ENCODE measurements around the gene MACROD2. TPM values are rescaled to one million over a fixed set of nuclear protein-coding genes. Genes with fewer than 3 reads are reported as not detected.

Gene MACROD2
- total RNA-seq, 3 donors from 2014 or later, result 3.2 to 7.6 (median 6.4) TPM

- DNase-seq (no peak), ATAC-seq (no peak)
- TF ChIP-seq CTCF (IDR thresholded peaks at IDR 0.05), result no peak
- Histone ChIP-seq H3K9me3 (no peaks in the 10 kb centered on the region), H3K4me1 (ENCODE audit: low read depth) (no peaks in the 10 kb centered on the region), H3K36me3 (ENCODE audit: low read depth) (no peaks in the 10 kb centered on the region), H3K4me3 (no peak overlapping the region)
- intact Hi-C loops (cut with DNase I, micrococcal nuclease), result no loop called here
Measured at GRCh38 chr20:14947946-14948345, 952.6 kb downstream of the MACROD2 start.

GRCh38 chr20:14948416-14948815 is 953.1 kb downstream of the MACROD2 start:
- H3K36me3 ChIP-seq (ENCODE audit: low read depth), result no peaks in the 10 kb centered on the region
- DNase-seq (no peak), ATAC-seq (peak; percentile 50)
- no peak for TF ChIP-seq CTCF (IDR thresholded peaks at IDR 0.05)
- H3K4me1 ChIP-seq (ENCODE audit: low read depth), result no peaks in the 10 kb centered on the region
- H3K9me3 ChIP-seq, result no peaks in the 10 kb centered on the region
- H3K4me3 ChIP-seq, result no peak overlapping the region
- intact Hi-C loops (cut with DNase I, micrococcal nuclease), result no loop called here

- intact Hi-C loops (cut with DNase I, micrococcal nuclease), result no loop called here
- no peak for DNase-seq
- Histone ChIP-seq H3K4me3 (no peak overlapping the region), H3K4me1 (ENCODE audit: low read depth) (no peaks in the 10 kb centered on the region), H3K36me3 (ENCODE audit: low read depth) (no peaks in the 10 kb centered on the region), H3K9me3 (no peaks in the 10 kb centered on the region)
- ATAC-seq, result no peak
- TF ChIP-seq CTCF (IDR thresholded peaks at IDR 0.05), result no peak
Measured at GRCh38 chr20:14950633-14951032, 955.3 kb downstream of the MACROD2 start.

- TF ChIP-seq CTCF (IDR thresholded peaks at IDR 0.05), result no peak
- intact Hi-C loops (cut with DNase I, micrococcal nuclease), result no loop called here
- Histone ChIP-seq H3K9me3 (no peaks in the 10 kb centered on the region), H3K4me3 (no peak overlapping the region), H3K4me1 (ENCODE audit: low read depth) (no peaks in the 10 kb centered on the region), H3K36me3 (ENCODE audit: low read depth) (no peaks in the 10 kb centered on the region)
- no peak for DNase-seq
- ATAC-seq, result no peak
Measured at GRCh38 chr20:14951105-14951504, 955.8 kb downstream of the MACROD2 start.

GRCh38 chr20:14951707-14952418 is 956.5 kb downstream of the MACROD2 start:
- no peak for ATAC-seq
- H3K4me1 ChIP-seq (ENCODE audit: low read depth), result no peaks in the 10 kb centered on the region
- no peak for DNase-seq
- H3K9me3 ChIP-seq, result no peaks in the 10 kb centered on the region
- no peaks in the 10 kb centered on the region for H3K36me3 ChIP-seq (ENCODE audit: low read depth)
- no peak overlapping the region for H3K4me3 ChIP-seq
- intact Hi-C loops (cut with DNase I, micrococcal nuclease), result no loop called here
- no peak for TF ChIP-seq CTCF (IDR thresholded peaks at IDR 0.05)

- Histone ChIP-seq H3K36me3 (ENCODE audit: low read depth) (no peaks in the 10 kb centered on the region), H3K4me3 (no peak overlapping the region), H3K9me3 (no peaks in the 10 kb centered on the region), H3K4me1 (ENCODE audit: low read depth) (no peaks in the 10 kb centered on the region)
- ATAC-seq, result no peak
- no peak for DNase-seq
- no peak for TF ChIP-seq CTCF (IDR thresholded peaks at IDR 0.05)
- intact Hi-C loops (cut with DNase I, micrococcal nuclease), result no loop called here
Measured at GRCh38 chr20:14953736-14954135, 958.4 kb downstream of the MACROD2 start.
